ENCODE data around the gene CABP1.
"Not testable (repeated sequence)": the region's sequence is repeated elsewhere in the genome, so short reads cannot be mapped to it uniquely, and the experiment has no call there.

The CABP1 gene

GRCh38 chr12:120639771-120640721 lies at the start of gene CABP1:
Gene CABP1, plus strand, starts transcription at chr12:120640626. Its CDS starts 60 bp downstream, at chr12:120640686.
- DNase-seq = peak; percentile 38 to 73 (median 55)

GRCh38 chr12:120590741-120591407 lies 49.6 kb upstream of the CABP1 start:
- DNase-seq = no peak

GRCh38 chr12:120592121-120593049 lies 48.0 kb upstream of the CABP1 start:
- DNase-seq = no peak

- no peak for DNase-seq
Measured at GRCh38 chr12:120596901-120597300, 43.5 kb upstream of the CABP1 start.

- DNase-seq = no peak
Measured at GRCh38 chr12:120597861-120598260, 42.6 kb upstream of the CABP1 start.

- DNase-seq = no peak
Measured at GRCh38 chr12:120598674-120599463, 41.6 kb upstream of the CABP1 start.

GRCh38 chr12:120599672-120600552 lies 40.5 kb upstream of the CABP1 start:
- peak in 1 of 3 experiments; percentile 7 for DNase-seq

GRCh38 chr12:120602416-120602815 lies 38.0 kb upstream of the CABP1 start:
- not testable (repeated sequence) for DNase-seq

- no peak for DNase-seq
Measured at GRCh38 chr12:120610560-120610959, 29.9 kb upstream of the CABP1 start.

GRCh38 chr12:120611534-120611933 lies 28.9 kb upstream of the CABP1 start:
- DNase-seq = not testable (repeated sequence)

- DNase-seq = no peak
Measured at GRCh38 chr12:120614848-120615247, 25.6 kb upstream of the CABP1 start.

- DNase-seq = not testable (repeated sequence)
Measured at GRCh38 chr12:120617193-120617592, 23.2 kb upstream of the CABP1 start.

GRCh38 chr12:120617767-120618166 lies 22.7 kb upstream of the CABP1 start:
- DNase-seq = not testable (repeated sequence)

GRCh38 chr12:120618954-120619615 lies 21.3 kb upstream of the CABP1 start:
- DNase-seq = no peak

GRCh38 chr12:120620624-120621023 lies 19.8 kb upstream of the CABP1 start:
- no peak for DNase-seq

GRCh38 chr12:120625557-120626419 lies 14.6 kb upstream of the CABP1 start:
- DNase-seq = no peak

- no peak for DNase-seq
Measured at GRCh38 chr12:120628919-120629318, 11.5 kb upstream of the CABP1 start.

GRCh38 chr12:120630104-120630892 lies 10.1 kb upstream of the CABP1 start:
- DNase-seq = no peak
